ENCODE measurements around the gene HOXB9.

HOXB9 gene

DNA sequence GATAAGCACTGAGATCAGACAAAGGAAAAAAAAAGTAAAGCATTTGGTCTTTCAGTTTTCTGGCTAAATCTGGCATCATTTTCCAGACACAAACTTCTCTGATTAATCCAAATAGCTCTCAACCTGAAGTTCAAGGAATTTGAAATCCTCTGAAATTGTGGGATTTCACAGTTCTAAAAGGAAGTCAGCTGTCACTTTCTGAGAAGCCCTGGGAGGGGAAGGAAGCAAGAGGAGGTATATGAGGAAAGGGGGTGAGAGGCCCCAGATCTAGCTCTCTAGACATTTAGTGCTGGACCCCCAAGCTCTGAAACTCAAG, 17.5 kb upstream of the HOXB9 start:
- Histone ChIP-seq H3K36me3 (ENCODE audit: control insufficient read depth in 4 of 4, insufficient read depth in 4 of 4, low read length in 3 of 4) (no peaks in the 10 kb centered on the region), H3K27me3 (replicated peaks in 2 of 5; ENCODE audit: control insufficient read depth in 4 of 5, insufficient read depth in 5 of 5, low read length in 4 of 5) (peaks cover 24 to 100% (median 67%) of the 10 kb centered on the region in 5 experiments), H3K27ac (ENCODE audit: insufficient read depth in 1 of 2, low read depth in 1 of 2, low read length in 2 of 2, poor library complexity in 1 of 2, severe bottlenecking in 2 of 2) (no peak overlapping the region), H3K9me3 (ENCODE audit: control extremely low read depth in 1 of 5, control insufficient read depth in 4 of 5, insufficient read depth in 2 of 5, low read depth in 1 of 5, low read length in 4 of 5) (no peaks in the 10 kb centered on the region), H3K4me1 (ENCODE audit: control extremely low read depth in 1 of 4, control insufficient read depth in 4 of 4, insufficient read depth in 4 of 4, low read length in 3 of 4) (peaks cover 3 to 22% (median 18%) of the 10 kb centered on the region in 4 experiments), H3K4me3 (ENCODE audit: control insufficient read depth in 1 of 7, extremely low read depth in 1 of 7, insufficient read depth in 4 of 7, low read depth in 2 of 7, low read length in 6 of 7) (no peak overlapping the region)
- no peak for DNase-seq
- CTCF ChIA-PET: interaction anchor here (1.5 kb wide), 1 partner anchor 27 kb away, joined by 4 read pairs; no protein-coding TSS in a partner anchor
- POLR2A ChIA-PET: interaction anchor here (0.7 kb wide), 1 partner anchor 1929 kb away, joined by 3 read pairs; no protein-coding TSS in a partner anchor

DNA sequence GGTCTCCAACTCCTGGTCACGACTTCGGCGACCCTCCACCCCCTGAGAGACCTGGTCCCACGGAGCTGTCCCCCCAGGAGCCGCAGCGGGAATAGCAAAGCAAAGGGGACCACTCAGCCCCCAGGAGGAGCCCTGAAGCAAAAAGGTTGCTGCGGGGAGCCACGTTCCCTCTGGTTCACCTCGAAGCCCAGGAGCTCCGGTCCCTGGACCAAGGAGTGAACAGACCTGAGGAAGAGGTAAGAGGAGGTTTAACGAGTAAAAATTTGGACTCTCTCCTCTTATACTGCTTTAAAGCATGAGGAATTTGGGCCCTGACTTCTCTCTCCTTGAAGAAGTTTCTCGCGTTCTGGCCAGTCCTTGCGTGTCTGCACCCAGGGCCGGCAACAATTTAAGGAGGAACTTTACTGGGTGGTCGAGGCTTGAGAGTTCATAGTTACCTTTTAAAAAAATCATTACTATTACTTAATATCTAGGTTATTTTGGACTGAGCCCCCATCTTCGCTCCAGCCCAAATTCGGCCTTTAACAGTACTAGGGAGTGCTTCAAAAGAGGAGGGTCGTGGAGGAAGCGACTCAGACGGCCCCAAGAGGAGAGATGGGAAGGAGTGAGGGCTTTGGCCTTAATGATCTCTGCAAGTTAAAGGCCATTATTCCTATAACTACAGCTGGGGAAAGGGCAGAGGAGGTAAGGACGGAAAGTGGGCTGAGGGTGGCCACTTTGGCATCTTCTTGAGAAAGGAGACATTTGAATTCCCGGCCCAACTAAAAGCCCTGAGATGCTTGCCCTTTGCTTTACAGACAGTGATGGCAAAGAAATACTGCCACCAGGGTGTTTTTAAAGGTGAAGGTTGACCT, 16.9 kb upstream of the HOXB9 start:
- Histone ChIP-seq H3K4me3 (ENCODE audit: control insufficient read depth in 1 of 7, extremely low read depth in 1 of 7, insufficient read depth in 4 of 7, low read depth in 2 of 7, low read length in 6 of 7) (no peak overlapping the region), H3K27ac (ENCODE audit: insufficient read depth in 1 of 2, low read depth in 1 of 2, low read length in 2 of 2, poor library complexity in 1 of 2, severe bottlenecking in 2 of 2) (no peak overlapping the region), H3K4me1 (ENCODE audit: control extremely low read depth in 1 of 4, control insufficient read depth in 4 of 4, insufficient read depth in 4 of 4, low read length in 3 of 4) (peaks cover 3 to 22% (median 18%) of the 10 kb centered on the region in 4 experiments), H3K36me3 (ENCODE audit: control insufficient read depth in 4 of 4, insufficient read depth in 4 of 4, low read length in 3 of 4) (no peaks in the 10 kb centered on the region), H3K27me3 (replicated peaks in 2 of 5; ENCODE audit: control insufficient read depth in 4 of 5, insufficient read depth in 5 of 5, low read length in 4 of 5) (peaks cover 20 to 100% (median 66%) of the 10 kb centered on the region in 5 experiments), H3K9me3 (ENCODE audit: control extremely low read depth in 1 of 5, control insufficient read depth in 4 of 5, insufficient read depth in 2 of 5, low read depth in 1 of 5, low read length in 4 of 5) (no peaks in the 10 kb centered on the region)
- WGBS (ENCODE audit: insufficient coverage): 64% methylated on average over 18 of the region's 23 CpGs
- POLR2A ChIA-PET: interaction anchor here (0.7 kb wide), 1 partner anchor 1928 kb away, joined by 3 read pairs; no protein-coding TSS in a partner anchor
- DNase-seq: no peak
- CTCF ChIA-PET: interaction anchor here (1.5 to 1.9 kb wide), 2 partner anchors 11 to 27 kb away, joined by 4 to 5 read pairs; no protein-coding TSS in a partner anchor

GRCh38 chr17:48642059-48642842, 16.1 kb upstream of the HOXB9 start:
- CTCF ChIA-PET: interaction anchor here (1.5 to 1.9 kb wide), 2 partner anchors 10 to 28 kb away, joined by 4 to 5 read pairs; no protein-coding TSS in a partner anchor
- H3K27ac ChIP-seq (ENCODE audit: insufficient read depth in 1 of 2, low read depth in 1 of 2, low read length in 2 of 2, poor library complexity in 1 of 2, severe bottlenecking in 2 of 2): no peak overlapping the region
- H3K9me3 ChIP-seq (ENCODE audit: control extremely low read depth in 1 of 5, control insufficient read depth in 4 of 5, insufficient read depth in 2 of 5, low read depth in 1 of 5, low read length in 4 of 5): no peaks in the 10 kb centered on the region
- peak overlapping the region in 1 of 7 experiments; percentile 11 for H3K4me3 ChIP-seq (ENCODE audit: control insufficient read depth in 1 of 7, extremely low read depth in 1 of 7, insufficient read depth in 4 of 7, low read depth in 2 of 7, low read length in 6 of 7)
- H3K27me3 ChIP-seq (replicated peaks in 2 of 5; ENCODE audit: control insufficient read depth in 4 of 5, insufficient read depth in 5 of 5, low read length in 4 of 5): peaks cover 18 to 100% (median 64%) of the 10 kb centered on the region in 5 experiments
- DNase-seq: no peak
- WGBS (ENCODE audit: insufficient coverage): 12% methylated on average over 52 of the region's 58 CpGs
- peaks cover 0 to 16% (median 13%) of the 10 kb centered on the region in 4 experiments for H3K4me1 ChIP-seq (ENCODE audit: control extremely low read depth in 1 of 4, control insufficient read depth in 4 of 4, insufficient read depth in 4 of 4, low read length in 3 of 4)
- no peaks in the 10 kb centered on the region for H3K36me3 ChIP-seq (ENCODE audit: control insufficient read depth in 4 of 4, insufficient read depth in 4 of 4, low read length in 3 of 4)
- POLR2A ChIA-PET: no interaction called here

- Histone ChIP-seq H3K36me3 (ENCODE audit: control insufficient read depth in 4 of 4, insufficient read depth in 4 of 4, low read length in 3 of 4) (no peaks in the 10 kb centered on the region), H3K4me1 (ENCODE audit: control extremely low read depth in 1 of 4, control insufficient read depth in 4 of 4, insufficient read depth in 4 of 4, low read length in 3 of 4) (peaks cover 0 to 14% (median 8%) of the 10 kb centered on the region in 4 experiments), H3K4me3 (ENCODE audit: control insufficient read depth in 1 of 7, extremely low read depth in 1 of 7, insufficient read depth in 4 of 7, low read depth in 2 of 7, low read length in 6 of 7) (no peak overlapping the region), H3K27ac (ENCODE audit: insufficient read depth in 1 of 2, low read depth in 1 of 2, low read length in 2 of 2, poor library complexity in 1 of 2, severe bottlenecking in 2 of 2) (no peak overlapping the region), H3K9me3 (ENCODE audit: control extremely low read depth in 1 of 5, control insufficient read depth in 4 of 5, insufficient read depth in 2 of 5, low read depth in 1 of 5, low read length in 4 of 5) (no peaks in the 10 kb centered on the region), H3K27me3 (replicated peaks in 2 of 5; ENCODE audit: control insufficient read depth in 4 of 5, insufficient read depth in 5 of 5, low read length in 4 of 5) (peaks cover 18 to 100% (median 70%) of the 10 kb centered on the region in 5 experiments)
- DNase-seq: no peak
- POLR2A ChIA-PET: no interaction called here
- WGBS (ENCODE audit: insufficient coverage): 15% methylated on average over 16 of the region's 29 CpGs
- CTCF ChIA-PET: interaction anchor here (0.6 to 1.9 kb wide), 6 partner anchors 8 to 24 kb away, joined by 3 to 5 read pairs (median 4); no protein-coding TSS in a partner anchor
Measured at GRCh38 chr17:48641541-48642058, 15.4 kb upstream of the HOXB9 start.

DNA sequence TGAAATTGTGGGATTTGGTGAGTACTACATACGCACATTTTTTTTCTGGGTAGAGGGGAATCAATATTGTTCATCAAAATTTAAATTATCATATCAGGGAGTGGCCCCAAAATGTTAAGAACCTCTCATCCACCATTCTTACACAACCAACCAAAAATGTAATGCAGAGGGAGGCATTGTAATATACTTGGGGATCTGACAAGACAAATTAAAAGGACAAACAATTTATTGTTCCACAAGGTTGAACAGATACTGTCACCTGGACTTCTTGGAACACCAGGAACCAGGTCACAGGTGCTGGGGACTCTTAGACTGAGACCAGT, 14.7 kb upstream of the HOXB9 start:
- peaks cover 18 to 98% (median 70%) of the 10 kb centered on the region in 5 experiments for H3K27me3 ChIP-seq (replicated peaks in 2 of 5; ENCODE audit: control insufficient read depth in 4 of 5, insufficient read depth in 5 of 5, low read length in 4 of 5)
- WGBS (ENCODE audit: insufficient coverage): no CpG with 5 or more reads among the region's 1 CpG
- no peaks in the 10 kb centered on the region for H3K9me3 ChIP-seq (ENCODE audit: control extremely low read depth in 1 of 5, control insufficient read depth in 4 of 5, insufficient read depth in 2 of 5, low read depth in 1 of 5, low read length in 4 of 5)
- POLR2A ChIA-PET: interaction anchor here (0.6 kb wide), 1 partner anchor 590 kb away, joined by 3 read pairs; no protein-coding TSS in a partner anchor
- H3K4me1 ChIP-seq (ENCODE audit: control extremely low read depth in 1 of 4, control insufficient read depth in 4 of 4, insufficient read depth in 4 of 4, low read length in 3 of 4): peaks cover 0 to 12% (median 4%) of the 10 kb centered on the region in 4 experiments
- H3K4me3 ChIP-seq (ENCODE audit: control insufficient read depth in 1 of 7, extremely low read depth in 1 of 7, insufficient read depth in 4 of 7, low read depth in 2 of 7, low read length in 6 of 7): no peak overlapping the region
- DNase-seq: no peak
- no peaks in the 10 kb centered on the region for H3K36me3 ChIP-seq (ENCODE audit: control insufficient read depth in 4 of 4, insufficient read depth in 4 of 4, low read length in 3 of 4)
- no peak overlapping the region for H3K27ac ChIP-seq (ENCODE audit: insufficient read depth in 1 of 2, low read depth in 1 of 2, low read length in 2 of 2, poor library complexity in 1 of 2, severe bottlenecking in 2 of 2)
- CTCF ChIA-PET: interaction anchor here (0.6 to 1.9 kb wide), 8 partner anchors 9 to 31 kb away, joined by 3 to 6 read pairs (median 4); no protein-coding TSS in a partner anchor

GRCh38 chr17:48639982-48640857, 14.1 kb upstream of the HOXB9 start:
- H3K4me3 ChIP-seq (ENCODE audit: control insufficient read depth in 1 of 7, extremely low read depth in 1 of 7, insufficient read depth in 4 of 7, low read depth in 2 of 7, low read length in 6 of 7): no peak overlapping the region
- no peaks in the 10 kb centered on the region for H3K9me3 ChIP-seq (ENCODE audit: control extremely low read depth in 1 of 5, control insufficient read depth in 4 of 5, insufficient read depth in 2 of 5, low read depth in 1 of 5, low read length in 4 of 5)
- ChIA-PET CTCF (interaction anchor here (0.5 to 1.9 kb wide), 10 partner anchors 8 to 264 kb away, joined by 3 to 6 read pairs (median 4); no protein-coding TSS in a partner anchor), POLR2A (interaction anchor here (0.6 kb wide), 1 partner anchor 591 kb away, joined by 3 read pairs; no protein-coding TSS in a partner anchor)
- peaks cover 12 to 98% (median 69%) of the 10 kb centered on the region in 5 experiments for H3K27me3 ChIP-seq (replicated peaks in 2 of 5; ENCODE audit: control insufficient read depth in 4 of 5, insufficient read depth in 5 of 5, low read length in 4 of 5)
- H3K4me1 ChIP-seq (ENCODE audit: control extremely low read depth in 1 of 4, control insufficient read depth in 4 of 4, insufficient read depth in 4 of 4, low read length in 3 of 4): peaks cover 0 to 12% (median 4%) of the 10 kb centered on the region in 4 experiments
- WGBS (ENCODE audit: insufficient coverage): 96% methylated on average over 3 of the region's 6 CpGs
- no peak overlapping the region for H3K27ac ChIP-seq (ENCODE audit: insufficient read depth in 1 of 2, low read depth in 1 of 2, low read length in 2 of 2, poor library complexity in 1 of 2, severe bottlenecking in 2 of 2)
- H3K36me3 ChIP-seq (ENCODE audit: control insufficient read depth in 4 of 4, insufficient read depth in 4 of 4, low read length in 3 of 4): no peaks in the 10 kb centered on the region
- DNase-seq: no peak
